GM23338 (cell line): ENCODE measurements around the gene ZHX3. TPM values are rescaled to one million over a fixed set of nuclear protein-coding genes. Genes with fewer than 3 reads are reported as not detected.

Experiments used
- ATAC-seq: fragments of 200-7000 bp; cut with Tn5 transposase; 3 replicates; pipeline ENCODE4 v1.9.1; 2020
- DNase-seq: peaks from one replicate; pipeline ENCODE4 v3.0.0-alpha.2; 2015; ENCODE audit warnings: low spot score
- H2AFZ ChIP-seq: fragments of 200-600 bp; sonication (generic); 2 replicates; pipeline ENCODE4 v1.8.0; 2016; ENCODE audit warnings: antibody characterized with exemption, mild to moderate bottlenecking, moderate library complexity
- H3F3A ChIP-seq: fragments of 200-600 bp; sonication (generic); replicated peaks from 2 replicates; pipeline ENCODE4 v1.8.0; 2017; ENCODE audit warnings: antibody characterized with exemption, mixed run types, low read depth
- H3K27ac ChIP-seq: fragments of 200-600 bp; sonication (generic); 2 replicates; pipeline ENCODE4 v1.6.1; 2016; ENCODE audit warnings: low read depth
- H3K27me3 ChIP-seq: fragments of 200-600 bp; sonication (generic); 2 replicates; pipeline ENCODE4 v1.8.0; 2016; ENCODE audit warnings: mild to moderate bottlenecking, mixed run types, moderate library complexity; ENCODE audit not compliant: insufficient read depth
- H3K36me3 ChIP-seq: fragments of 200-600 bp; sonication (generic); 2 replicates; pipeline ENCODE4 v1.8.0; 2016; ENCODE audit warnings: mild to moderate bottlenecking; ENCODE audit not compliant: insufficient read depth
- H3K4me1 ChIP-seq: fragments of 200-600 bp; sonication (generic); 2 replicates; pipeline ENCODE4 v1.8.0; 2016; ENCODE audit warnings: mild to moderate bottlenecking, moderate library complexity; ENCODE audit not compliant: insufficient read depth
- H3K4me2 ChIP-seq: fragments of 200-600 bp; sonication (generic); 2 replicates; pipeline ENCODE4 v1.7.1; 2017; ENCODE audit warnings: mixed run types
- H3K4me3 ChIP-seq: fragments of 200-600 bp; sonication (generic); 2 replicates; pipeline ENCODE4 v1.6.1; 2016; ENCODE audit warnings: mixed run types
- H3K79me2 ChIP-seq: fragments of 200-600 bp; sonication (generic); replicated peaks from 2 replicates; pipeline ENCODE4 v1.8.0; 2017; ENCODE audit warnings: mild to moderate bottlenecking; ENCODE audit not compliant: insufficient read depth
- H3K9me2 ChIP-seq: fragments of 200-600 bp; sonication (generic); 2 replicates; pipeline ENCODE4 v1.8.0; 2017; ENCODE audit not compliant: insufficient read depth
- H4K20me1 ChIP-seq: fragments of 200-600 bp; sonication (generic); replicated peaks from 2 replicates; pipeline ENCODE4 v1.8.0; 2017; ENCODE audit warnings: mild to moderate bottlenecking; ENCODE audit not compliant: insufficient read depth
- H3K27ac Mint-ChIP-seq: 2 replicates; pipeline ENCODE4 v1.8.0; 2020; ENCODE audit warnings: inconsistent platforms, mild to moderate bottlenecking, moderate library complexity, mixed read lengths
- H3K27me3 Mint-ChIP-seq: 3 replicates; pipeline ENCODE4 v1.8.0; 2022; ENCODE audit warnings: low read depth, mild to moderate bottlenecking, moderate library complexity, mixed read lengths, inconsistent platforms; ENCODE audit not compliant: insufficient read depth, poor library complexity
- H3K36me3 Mint-ChIP-seq: 3 replicates; pipeline ENCODE4 v1.8.0; 2021; ENCODE audit warnings: low read depth, mild to moderate bottlenecking, inconsistent platforms, moderate library complexity, mixed read lengths
- H3K4me1 Mint-ChIP-seq: 3 replicates; pipeline ENCODE4 v1.8.0; 2020; ENCODE audit warnings: mild to moderate bottlenecking, inconsistent platforms, mixed read lengths
- H3K4me3 Mint-ChIP-seq: 3 replicates; pipeline ENCODE4 v1.8.0; 2021; ENCODE audit warnings: moderate library complexity, mild to moderate bottlenecking, inconsistent platforms, mixed read lengths
- H3K9me3 Mint-ChIP-seq: 3 replicates; pipeline ENCODE4 v1.8.0; 2020; ENCODE audit warnings: moderate library complexity, mild to moderate bottlenecking, inconsistent platforms, mixed read lengths
- CREB1 ChIP-seq: fragments of 250-450 bp; sonication (Bioruptor Pico); IDR thresholded peaks from 2 replicates; pipeline ENCODE4 v1.5.0; 2020; ENCODE audit warnings: low read depth, mild to moderate bottlenecking, moderate library complexity
- CTCF ChIP-seq, 2 experiments: fragments of 200-600 bp in 1 of 2; sonication (generic) in 1 of 2; conservative IDR thresholded peaks; 2 replicates each; pipeline versions ENCODE4 v1.5.1 to v1.6.1; 2016 to 2017; ENCODE audit warnings: antibody characterized with exemption in 2 of 2, low read depth in 2 of 2, mild to moderate bottlenecking in 2 of 2, moderate library complexity in 1 of 2
- EZH2 ChIP-seq: fragments of 200-600 bp; sonication (generic); IDR thresholded peaks from one replicate; pipeline ENCODE4 v1.8.0; 2017; ENCODE audit warnings: antibody characterized with exemption, mild to moderate bottlenecking, low read depth; ENCODE audit not compliant: unreplicated experiment
- EZH2phosphoT487 ChIP-seq: fragments of 200-600 bp; sonication (generic); IDR thresholded peaks from one replicate; pipeline ENCODE4 v1.8.1; 2018; ENCODE audit warnings: antibody characterized with exemption; ENCODE audit not compliant: unreplicated experiment
- JUNB ChIP-seq: IDR thresholded peaks from one replicate; pipeline ENCODE4 v1.6.1; 2016; ENCODE audit warnings: antibody characterized with exemption; ENCODE audit not compliant: unreplicated experiment
- NANOG ChIP-seq: IDR thresholded peaks from 2 replicates; pipeline ENCODE4 v1.6.1; 2016; ENCODE audit warnings: antibody characterized with exemption, borderline replicate concordance
- POLR2AphosphoS5 ChIP-seq: IDR thresholded peaks from 2 replicates; pipeline ENCODE4 v1.6.1; 2016; ENCODE audit warnings: antibody characterized with exemption, low read depth
- STAT1 ChIP-seq: IDR thresholded peaks from one replicate; pipeline ENCODE4 v1.6.1; 2016; ENCODE audit warnings: antibody characterized with exemption; ENCODE audit not compliant: unreplicated experiment
- ZNF114 ChIP-seq: fragments of 250-450 bp; sonication (Bioruptor Pico); IDR thresholded peaks from 2 replicates; pipeline ENCODE4 v1.5.0; 2020; ENCODE audit warnings: mild to moderate bottlenecking, moderate library complexity
- polyA plus RNA-seq: library from polyadenylated mRNA; unstranded; fragments of >200 nt; fragmentation: Nextera tagmentation; extraction: Ambion mirVana; gene quantifications from 2 replicates; pipeline ENCODE4 v1.2.1, GENCODE V29; 2016
- total RNA-seq: library from RNA; depleted of rRNA; stranded (reverse); fragments of >200 nt; shearing (Covaris generic); gene quantifications from 2 replicates; pipeline ENCODE4 v1.2.3, GENCODE V29; 2014
- TF ChIP-seq, protein P1 (sequence below): IDR thresholded peaks from 2 replicates; pipeline ENCODE4 v1.6.1; 2016; ENCODE audit warnings: antibody characterized with exemption

ZHX3 gene
- total and polyA plus RNA-seq, 2 experiments from 2014 or later = 1.7 to 2.8 TPM

GRCh38 chr20:41245086-41245707 lies 72.3 kb downstream of the ZHX3 start:
- H3K9me3 Mint-ChIP-seq = no peaks in the 10 kb centered on the region
- no peaks in the 10 kb centered on the region for H4K20me1 ChIP-seq
- H3K27ac ChIP-seq = no peak overlapping the region
- H3K4me3 ChIP-seq = no peak overlapping the region
- H3K27me3 Mint-ChIP-seq = peaks cover 19% of the 10 kb centered on the region
- peak; percentile 77 for DNase-seq
- H3K4me1 Mint-ChIP-seq = peaks cover 15% of the 10 kb centered on the region
- no peaks in the 10 kb centered on the region for H3K36me3 ChIP-seq
- no peak overlapping the region for H3K4me3 Mint-ChIP-seq
- no peak overlapping the region for H3K27ac Mint-ChIP-seq
- H3K27me3 ChIP-seq = no peaks in the 10 kb centered on the region
- no peaks in the 10 kb centered on the region for H3K36me3 Mint-ChIP-seq
- no peaks in the 10 kb centered on the region for H3K79me2 ChIP-seq
- no peak overlapping the region for H3K4me2 ChIP-seq
- ATAC-seq = peak; percentile 88
- no peaks in the 10 kb centered on the region for H3K9me2 ChIP-seq
- no peak overlapping the region for H2AFZ ChIP-seq
- H3K4me1 ChIP-seq = peaks cover 6% of the 10 kb centered on the region
- no peaks in the 10 kb centered on the region for H3F3A ChIP-seq
- no peak for TF ChIP-seq JUNB
- no peak for TF ChIP-seq CREB1 (CRISPR knock-in tag)
- no peak for TF ChIP-seq ZNF114 (CRISPR knock-in tag)

DNA sequence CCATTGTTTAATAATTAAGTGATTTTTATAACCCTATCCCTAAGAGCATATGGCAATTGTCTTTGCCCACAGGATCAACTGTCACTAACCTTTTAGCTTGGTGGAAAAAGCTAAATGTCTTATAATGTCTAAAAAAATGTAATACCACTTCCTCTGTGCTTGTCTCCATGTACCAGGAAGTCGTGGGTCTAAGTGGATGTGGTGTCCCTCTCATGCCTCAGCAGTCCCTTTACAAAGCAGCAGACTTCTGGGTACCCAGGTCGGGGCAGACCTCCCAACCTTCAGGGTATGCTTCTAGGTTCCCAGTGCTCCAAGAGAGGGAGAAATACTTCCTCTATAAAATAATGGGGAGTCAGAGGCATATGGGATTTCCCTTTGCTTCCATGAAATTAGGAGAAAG lies 74.7 kb downstream of the ZHX3 start:
- peaks cover 6% of the 10 kb centered on the region; the same call in 2 of the 3 replicates for H3K4me1 Mint-ChIP-seq
- H3K4me3 Mint-ChIP-seq = no peak overlapping the region
- Histone ChIP-seq H3K9me2 (no peaks in the 10 kb centered on the region), H3K79me2 (no peaks in the 10 kb centered on the region), H4K20me1 (no peaks in the 10 kb centered on the region), H3K4me3 (no peak overlapping the region), H3F3A (no peaks in the 10 kb centered on the region), H3K4me1 (no peaks in the 10 kb centered on the region; the same call in 1 of the 2 replicates), H3K36me3 (no peaks in the 10 kb centered on the region), H3K27ac (no peak overlapping the region), H3K27me3 (no peaks in the 10 kb centered on the region), H2AFZ (no peak overlapping the region), H3K4me2 (no peak overlapping the region)
- H3K36me3 Mint-ChIP-seq = no peaks in the 10 kb centered on the region
- ATAC-seq = no peak
- H3K27ac Mint-ChIP-seq = no peak overlapping the region
- H3K9me3 Mint-ChIP-seq = no peaks in the 10 kb centered on the region
- peaks cover 16% of the 10 kb centered on the region for H3K27me3 Mint-ChIP-seq
- no peak for TF ChIP-seq POLR2AphosphoS5
- TF ChIP-seq EZH2 = no peak
- TF ChIP-seq NANOG = no peak
- TF ChIP-seq STAT1 = no peak
- no peak for TF ChIP-seq CTCF (conservative IDR thresholded peaks at IDR 0.05; ENCODE audit: low read depth in 2 of 2)
- no peak for TF ChIP-seq ZNF114 (CRISPR knock-in tag)
- TF ChIP-seq EZH2phosphoT487 = no peak
- TF ChIP-seq, protein P1, sequence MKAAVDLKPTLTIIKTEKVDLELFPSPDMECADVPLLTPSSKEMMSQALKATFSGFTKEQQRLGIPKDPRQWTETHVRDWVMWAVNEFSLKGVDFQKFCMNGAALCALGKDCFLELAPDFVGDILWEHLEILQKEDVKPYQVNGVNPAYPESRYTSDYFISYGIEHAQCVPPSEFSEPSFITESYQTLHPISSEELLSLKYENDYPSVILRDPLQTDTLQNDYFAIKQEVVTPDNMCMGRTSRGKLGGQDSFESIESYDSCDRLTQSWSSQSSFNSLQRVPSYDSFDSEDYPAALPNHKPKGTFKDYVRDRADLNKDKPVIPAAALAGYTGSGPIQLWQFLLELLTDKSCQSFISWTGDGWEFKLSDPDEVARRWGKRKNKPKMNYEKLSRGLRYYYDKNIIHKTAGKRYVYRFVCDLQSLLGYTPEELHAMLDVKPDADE = no peak
- no peak for DNase-seq
